ENCODE data around the gene ENG.

ENG gene

GRCh38 chr9:127802576-127803443 is 51.6 kb downstream of the ENG start, which contains the start of gene FPGS:
TSS of gene FPGS (plus strand) at chr9:127802882. CDS start at chr9:127802925, 43 bp downstream.
- peak within 1 kb of the TSS; percentile 86 for H3K4me2 ChIP-seq (ENCODE audit: low read depth, low read length, poor library complexity, severe bottlenecking)
- H3K9me3 ChIP-seq (ENCODE audit: insufficient read depth, low read length): no peaks in the 10 kb centered on the region
- peak within 1 kb of the TSS; percentile 98 for H3K4me3 ChIP-seq (ENCODE audit: insufficient read depth, low read length, poor library complexity, severe bottlenecking)
- H2AFZ ChIP-seq (ENCODE audit: low read depth, low read length, severe bottlenecking): peak within 1 kb of the TSS; percentile 98
- peaks cover 5% of the 10 kb centered on the region for H3F3A ChIP-seq (ENCODE audit: insufficient read depth)
- TF ChIP-seq CTCF (IDR thresholded peaks at IDR 0.05; ENCODE audit: insufficient read depth, low read length, poor library complexity, severe bottlenecking) (no peak), EZH2phosphoT487 (conservative IDR thresholded peaks at IDR 0.05; ENCODE audit: low read length) (no peak)
- H3K9ac ChIP-seq (ENCODE audit: low read length): peak within 1 kb of the TSS; percentile 98
- H4K20me1 ChIP-seq (ENCODE audit: low read depth, low read length): no peaks in the 10 kb centered on the region
- no peaks in the 10 kb centered on the region for H3K27me3 ChIP-seq (ENCODE audit: low read length)
- no peaks in the 10 kb centered on the region for H3K36me3 ChIP-seq (ENCODE audit: low read length)
- no peaks in the 10 kb centered on the region for H3K9me2 ChIP-seq (replicated peaks; ENCODE audit: insufficient read depth, low read length)
- peak within 1 kb of the TSS; percentile 73 for H3K27ac ChIP-seq (ENCODE audit: low read depth, low read length)
- H3K79me2 ChIP-seq (ENCODE audit: insufficient read depth, low read length): peaks cover 23% of the 10 kb centered on the region

GRCh38 chr9:127801955-127802575 is 52.4 kb downstream of the ENG start:
- no peaks in the 10 kb centered on the region for H4K20me1 ChIP-seq (ENCODE audit: low read depth, low read length)
- H3F3A ChIP-seq (ENCODE audit: insufficient read depth): peaks cover 5% of the 10 kb centered on the region
- no peaks in the 10 kb centered on the region for H3K9me3 ChIP-seq (ENCODE audit: insufficient read depth, low read length)
- H3K4me2 ChIP-seq (ENCODE audit: low read depth, low read length, poor library complexity, severe bottlenecking): peak overlapping the region; percentile 86
- TF ChIP-seq CTCF (IDR thresholded peaks at IDR 0.05; ENCODE audit: insufficient read depth, low read length, poor library complexity, severe bottlenecking) (no peak), EZH2phosphoT487 (conservative IDR thresholded peaks at IDR 0.05; ENCODE audit: low read length) (no peak)
- H3K9ac ChIP-seq (ENCODE audit: low read length): peak overlapping the region; percentile 98
- H3K9me2 ChIP-seq (replicated peaks; ENCODE audit: insufficient read depth, low read length): no peaks in the 10 kb centered on the region
- no peaks in the 10 kb centered on the region for H3K27me3 ChIP-seq (ENCODE audit: low read length)
- H3K4me3 ChIP-seq (ENCODE audit: insufficient read depth, low read length, poor library complexity, severe bottlenecking): peak overlapping the region; percentile 56
- peak overlapping the region; percentile 98 for H2AFZ ChIP-seq (ENCODE audit: low read depth, low read length, severe bottlenecking)
- H3K36me3 ChIP-seq (ENCODE audit: low read length): no peaks in the 10 kb centered on the region
- H3K79me2 ChIP-seq (ENCODE audit: insufficient read depth, low read length): peaks cover 23% of the 10 kb centered on the region
- peak overlapping the region; percentile 44 for H3K27ac ChIP-seq (ENCODE audit: low read depth, low read length)

DNA sequence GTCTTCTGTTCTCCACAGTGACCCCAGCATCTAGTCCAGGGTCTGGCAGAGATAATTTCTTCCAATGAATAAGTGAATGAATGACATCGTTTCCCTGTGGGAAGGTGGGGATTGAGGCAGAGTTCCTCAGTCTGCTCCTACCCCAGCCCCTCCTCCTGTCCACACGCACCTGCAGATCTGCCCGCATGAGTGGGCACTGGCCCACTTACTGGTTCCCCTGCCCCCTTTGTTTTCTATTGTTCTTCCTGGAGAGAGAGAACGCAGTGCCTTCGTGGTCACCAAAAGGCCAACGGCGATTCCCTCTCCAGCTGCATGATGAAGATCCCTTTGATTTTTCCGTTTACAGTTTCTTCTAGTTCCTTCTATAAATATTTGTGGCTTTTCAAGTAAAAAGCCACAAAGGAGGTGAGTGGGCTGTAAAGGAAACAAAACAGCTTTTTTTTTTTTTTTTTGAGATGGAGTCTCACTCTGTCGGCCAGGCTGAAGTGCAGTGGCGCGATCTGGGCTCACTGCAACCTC is 57.5 kb downstream of the ENG start:
- Histone ChIP-seq H3K9me2 (replicated peaks; ENCODE audit: insufficient read depth, low read length) (no peaks in the 10 kb centered on the region), H3K9me3 (ENCODE audit: insufficient read depth, low read length) (no peaks in the 10 kb centered on the region), H3K79me2 (ENCODE audit: insufficient read depth, low read length) (no peaks in the 10 kb centered on the region), H3K27ac (ENCODE audit: low read depth, low read length) (no peak overlapping the region), H3K4me3 (ENCODE audit: insufficient read depth, low read length, poor library complexity, severe bottlenecking) (no peak overlapping the region), H3K9ac (ENCODE audit: low read length) (no peak overlapping the region), H3K4me2 (ENCODE audit: low read depth, low read length, poor library complexity, severe bottlenecking) (no peak overlapping the region), H3K36me3 (ENCODE audit: low read length) (peaks cover 5% of the 10 kb centered on the region; the same call in 1 of the 2 replicates), H3F3A (ENCODE audit: insufficient read depth) (peaks cover 23% of the 10 kb centered on the region), H3K27me3 (ENCODE audit: low read length) (no peaks in the 10 kb centered on the region), H2AFZ (ENCODE audit: low read depth, low read length, severe bottlenecking) (no peak overlapping the region), H4K20me1 (ENCODE audit: low read depth, low read length) (no peaks in the 10 kb centered on the region)
- TF ChIP-seq EZH2phosphoT487 (conservative IDR thresholded peaks at IDR 0.05; ENCODE audit: low read length): no peak
- no peak for TF ChIP-seq CTCF (IDR thresholded peaks at IDR 0.05; ENCODE audit: insufficient read depth, low read length, poor library complexity, severe bottlenecking)

All from SU-DHL-6 (cell line).